Kidney (tissue), 14 donors: Measurements from ENCODE around the gene RALBP1. TPM values are rescaled to one million over a fixed set of nuclear protein-coding genes. Genes with fewer than 3 reads are reported as not detected.

Experiments used
- DNase-seq, 5 donors: peaks; one replicate each; pipeline ENCODE4 v3.0.0-alpha.2; 2013 to 2020
- FAIRE-seq: peaks from 2 replicates; lab custom pipeline; 2012; peaks lifted over from hg19 to GRCh38; lab: Jason Lieb, UNC
- H3K27ac ChIP-seq, 2 donors: one replicate each; pipeline ENCODE4 v1.7.0; 2013; ENCODE audit warnings: low read depth in 2 of 2, low read length in 2 of 2, inconsistent platforms in 1 of 2
- H3K27me3 ChIP-seq: one replicate; pipeline ENCODE4 v1.7.1; 2013; ENCODE audit warnings: low read length, inconsistent platforms; ENCODE audit not compliant: control insufficient read depth, insufficient read depth
- H3K36me3 ChIP-seq, 3 donors: one replicate each; pipeline versions ENCODE4 v1.7.0 to v1.7.1; 2013; ENCODE audit warnings: low read length in 3 of 3, control low read depth in 1 of 3, inconsistent platforms in 1 of 3; ENCODE audit not compliant: insufficient read depth in 3 of 3, control insufficient read depth in 2 of 3
- H3K4me1 ChIP-seq, 3 donors: one replicate each; pipeline versions ENCODE4 v1.7.0 to v1.7.1; 2013; ENCODE audit warnings: low read length in 3 of 3, inconsistent platforms in 1 of 3, low read depth in 1 of 3; ENCODE audit not compliant: control insufficient read depth in 2 of 3, insufficient read depth in 2 of 3
- H3K4me3 ChIP-seq, 3 donors: one replicate each; pipeline versions ENCODE4 v1.7.0 to v1.8.1; 2013; ENCODE audit warnings: low read length in 3 of 3, control low read depth in 1 of 3, inconsistent platforms in 1 of 3
- H3K9ac ChIP-seq, 3 donors: one replicate each; pipeline versions ENCODE4 v1.7.0 to v1.7.1; 2013; ENCODE audit warnings: low read length in 3 of 3, control low read depth in 1 of 3, inconsistent platforms in 1 of 3
- H3K9me3 ChIP-seq, 3 donors: one replicate each; pipeline versions ENCODE4 v1.7.0 to v1.7.1; 2013; ENCODE audit warnings: low read length in 3 of 3, control low read depth in 1 of 3, inconsistent platforms in 1 of 3; ENCODE audit not compliant: control insufficient read depth in 2 of 3, insufficient read depth in 1 of 3
- intact Hi-C: fragments of 100-400 bp; cut with DNase I; formaldehyde crosslinking; loops from one replicate; pipeline ENCODE4 v1.11.1; 2022
- polyA plus RNA-seq: library from polyadenylated mRNA; stranded (reverse); fragments of 350-450 nt; fragmentation: Illumina TruSeq; extraction: RNeasy Lipid Tissue Mini Kit (QIAGEN cat#74804); gene quantifications from one replicate; pipeline ENCODE4 v1.2.3, GENCODE V29; 2014; ENCODE audit warnings: low read depth, low replicate concordance; ENCODE audit not compliant: insufficient read depth
- total RNA-seq: library from RNA; stranded (reverse); fragmentation: NEBNext Ultra II Directional; extraction: Animal tissue kit (Norgen Biotek cat#: 25700); gene quantifications from one replicate; pipeline ENCODE4 v1.2.1, GENCODE V29; 2021
- TF ChIP-seq, protein P1 (sequence below): IDR thresholded peaks from 3 replicates; pipeline ENCODE4 v1.5.1; 2012; ENCODE audit warnings: mild to moderate bottlenecking, moderate library complexity, borderline replicate concordance; ENCODE audit not compliant: insufficient read depth; ENCODE audit errors: extremely low read depth
- donor health status: control.
- donor health status: control.
- donor health status: control.
- donor health status: control.
- donor health status: control.
- donor health status: DM: yes; HTN: yes; CAD: no.
- donor health status: Normal renal cell carcinoma (clear cell type).

Gene RALBP1
- total and polyA plus RNA-seq, 2 donors from 2014 or later, result 59.5 to 64.3 TPM

GRCh38 chr18:9488538-9488937 lies 13.2 kb downstream of the RALBP1 start:
- H3K27ac ChIP-seq, result no peak overlapping the region
- no peaks in the 10 kb centered on the region for H3K27me3 ChIP-seq
- H3K9ac ChIP-seq, result no peak overlapping the region
- DNase-seq, result no peak
- intact Hi-C loops, result no loop called here
- FAIRE-seq, result no peak
- H3K36me3 ChIP-seq, result no peaks in the 10 kb centered on the region
- no peaks in the 10 kb centered on the region for H3K4me1 ChIP-seq
- TF ChIP-seq, protein P1, sequence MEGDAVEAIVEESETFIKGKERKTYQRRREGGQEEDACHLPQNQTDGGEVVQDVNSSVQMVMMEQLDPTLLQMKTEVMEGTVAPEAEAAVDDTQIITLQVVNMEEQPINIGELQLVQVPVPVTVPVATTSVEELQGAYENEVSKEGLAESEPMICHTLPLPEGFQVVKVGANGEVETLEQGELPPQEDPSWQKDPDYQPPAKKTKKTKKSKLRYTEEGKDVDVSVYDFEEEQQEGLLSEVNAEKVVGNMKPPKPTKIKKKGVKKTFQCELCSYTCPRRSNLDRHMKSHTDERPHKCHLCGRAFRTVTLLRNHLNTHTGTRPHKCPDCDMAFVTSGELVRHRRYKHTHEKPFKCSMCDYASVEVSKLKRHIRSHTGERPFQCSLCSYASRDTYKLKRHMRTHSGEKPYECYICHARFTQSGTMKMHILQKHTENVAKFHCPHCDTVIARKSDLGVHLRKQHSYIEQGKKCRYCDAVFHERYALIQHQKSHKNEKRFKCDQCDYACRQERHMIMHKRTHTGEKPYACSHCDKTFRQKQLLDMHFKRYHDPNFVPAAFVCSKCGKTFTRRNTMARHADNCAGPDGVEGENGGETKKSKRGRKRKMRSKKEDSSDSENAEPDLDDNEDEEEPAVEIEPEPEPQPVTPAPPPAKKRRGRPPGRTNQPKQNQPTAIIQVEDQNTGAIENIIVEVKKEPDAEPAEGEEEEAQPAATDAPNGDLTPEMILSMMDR, result no peak
- peaks cover 0 to 1% (median 0%) of the 10 kb centered on the region in 3 donors for H3K9me3 ChIP-seq
- H3K4me3 ChIP-seq, result no peak overlapping the region

- intact Hi-C loops, result no loop called here
- TF ChIP-seq, protein P1, result no peak
- Histone ChIP-seq H3K9ac (no peak overlapping the region), H3K27me3 (no peaks in the 10 kb centered on the region), H3K9me3 (peaks cover 0 to 1% (median 0%) of the 10 kb centered on the region in 3 donors), H3K27ac (no peak overlapping the region), H3K4me3 (no peak overlapping the region), H3K36me3 (no peaks in the 10 kb centered on the region), H3K4me1 (peaks cover 0 to 5% (median 3%) of the 10 kb centered on the region in 3 donors)
- FAIRE-seq (no peak), DNase-seq (peak in 3 of 5 donors; percentile 55 to 68 (median 60))
Observed at GRCh38 chr18:9494778-9495331, 19.5 kb downstream of the RALBP1 start.

DNA sequence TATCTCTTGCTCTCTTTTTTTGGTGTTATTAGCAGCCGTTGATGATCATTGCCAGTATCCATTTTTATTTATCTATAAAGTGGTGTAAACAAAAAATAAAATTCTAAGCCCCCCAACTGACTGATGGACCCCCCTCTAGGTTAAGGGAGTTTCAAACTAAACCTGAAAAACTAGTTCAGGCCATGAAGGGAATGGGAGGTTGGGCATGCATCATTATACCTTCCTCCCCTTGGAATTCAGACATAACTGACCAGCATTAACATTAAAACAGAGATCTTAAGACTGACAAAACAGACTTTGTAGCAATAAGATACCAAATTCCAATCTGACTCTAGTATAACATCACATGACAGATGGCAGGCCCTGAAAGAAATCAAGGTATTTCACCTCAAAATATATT lies 20.2 kb downstream of the RALBP1 start:
- no peaks in the 10 kb centered on the region for H3K27me3 ChIP-seq
- H3K4me1 ChIP-seq, result peaks cover 0 to 5% (median 3%) of the 10 kb centered on the region in 3 donors
- H3K9me3 ChIP-seq, result peaks cover 0 to 1% (median 0%) of the 10 kb centered on the region in 3 donors
- H3K27ac ChIP-seq, result no peak overlapping the region
- H3K36me3 ChIP-seq, result no peaks in the 10 kb centered on the region
- H3K4me3 ChIP-seq, result no peak overlapping the region
- intact Hi-C loops, result no loop called here
- TF ChIP-seq, protein P1, result no peak
- no peak overlapping the region for H3K9ac ChIP-seq
- FAIRE-seq, result no peak
- peak in 2 of 5 donors; percentile 29 to 30 for DNase-seq
